Measurements from ENCODE around the gene NEURL3.

NEURL3 gene

GRCh38 chr2:96520231-96520630 is 15.1 kb upstream of the NEURL3 start:
- Histone ChIP-seq H4K91ac (ENCODE audit: low read depth, low read length, poor library complexity) (no peak overlapping the region), H3K4ac (ENCODE audit: low read length) (no peak overlapping the region), H3K79me1 (ENCODE audit: low read depth, low read length) (no peaks in the 10 kb centered on the region), H3K4me3 (ENCODE audit: low read length in 2 of 2) (no peak overlapping the region), H3K27ac (replicated peaks; ENCODE audit: low read length) (no peak overlapping the region), H3K9ac (ENCODE audit: low read depth, low read length, poor library complexity) (no peak overlapping the region), H3K27me3 (ENCODE audit: control insufficient read depth in 3 of 3, insufficient read depth in 3 of 3, low read depth in 1 of 3, low read length in 3 of 3) (peaks cover 0 to 23% (median 1%) of the 10 kb centered on the region in 3 experiments), H2BK15ac (ENCODE audit: low read length) (no peak overlapping the region), H3K4me1 (ENCODE audit: control insufficient read depth in 2 of 2, insufficient read depth in 1 of 2, low read depth in 1 of 2, low read length in 2 of 2) (no peaks in the 10 kb centered on the region), H3K9me3 (replicated peaks in 1 of 2; ENCODE audit: control insufficient read depth in 2 of 2, insufficient read depth in 1 of 2, low read depth in 1 of 2, low read length in 2 of 2) (peaks cover 2 to 18% of the 10 kb centered on the region in 2 donors), H3K23ac (ENCODE audit: low read depth, low read length, poor library complexity) (no peak overlapping the region), H4K8ac (ENCODE audit: low read depth, low read length) (no peak overlapping the region), H3K4me2 (ENCODE audit: insufficient read depth, low read length, poor library complexity, severe bottlenecking) (no peak overlapping the region), H2BK5ac (ENCODE audit: low read length) (no peak overlapping the region), H3K36me3 (replicated peaks in 1 of 2; ENCODE audit: control insufficient read depth in 2 of 2, insufficient read depth in 2 of 2, low read length in 2 of 2) (no peaks in the 10 kb centered on the region), H2BK12ac (ENCODE audit: low read length) (no peak overlapping the region), H3K14ac (ENCODE audit: low read length) (no peak overlapping the region), H2AFZ (ENCODE audit: low read length) (no peak overlapping the region), H3K18ac (ENCODE audit: low read length) (no peak overlapping the region), H2BK120ac (ENCODE audit: low read depth, low read length) (no peak overlapping the region), H2AK5ac (ENCODE audit: low read depth, low read length) (no peak overlapping the region)
- no peak for DNase-seq (ENCODE audit: low spot score)
- WGBS, 2 donors (ENCODE audit: extremely low coverage in 2 of 2, insufficient read length in 2 of 2, insufficient replicate concordance in 1 of 2): no CpG with 5 or more reads among the region's 4 CpGs

GRCh38 chr2:96517079-96517478 is 11.9 kb upstream of the NEURL3 start:
- H3K27ac ChIP-seq (replicated peaks; ENCODE audit: low read length): no peak overlapping the region
- H4K91ac ChIP-seq (ENCODE audit: low read depth, low read length, poor library complexity): no peak overlapping the region
- peaks cover 0 to 4% (median 1%) of the 10 kb centered on the region in 3 experiments for H3K27me3 ChIP-seq (ENCODE audit: control insufficient read depth in 3 of 3, insufficient read depth in 3 of 3, low read depth in 1 of 3, low read length in 3 of 3)
- H3K14ac ChIP-seq (ENCODE audit: low read length): no peak overlapping the region
- no peak overlapping the region for H3K18ac ChIP-seq (ENCODE audit: low read length)
- H3K9ac ChIP-seq (ENCODE audit: low read depth, low read length, poor library complexity): no peak overlapping the region
- WGBS, 2 donors (ENCODE audit: extremely low coverage in 2 of 2, insufficient read length in 2 of 2, insufficient replicate concordance in 1 of 2): no CpG with 5 or more reads among the region's 1 CpG
- no peak overlapping the region for H4K8ac ChIP-seq (ENCODE audit: low read depth, low read length)
- no peak overlapping the region for H2BK120ac ChIP-seq (ENCODE audit: low read depth, low read length)
- no peak overlapping the region for H3K4me2 ChIP-seq (ENCODE audit: insufficient read depth, low read length, poor library complexity, severe bottlenecking)
- DNase-seq (ENCODE audit: low spot score): no peak
- no peak overlapping the region for H2BK5ac ChIP-seq (ENCODE audit: low read length)
- no peak overlapping the region for H3K23ac ChIP-seq (ENCODE audit: low read depth, low read length, poor library complexity)
- no peak overlapping the region for H2AK5ac ChIP-seq (ENCODE audit: low read depth, low read length)
- no peak overlapping the region for H3K4ac ChIP-seq (ENCODE audit: low read length)
- no peak overlapping the region for H2BK15ac ChIP-seq (ENCODE audit: low read length)
- no peaks in the 10 kb centered on the region for H3K36me3 ChIP-seq (replicated peaks in 1 of 2; ENCODE audit: control insufficient read depth in 2 of 2, insufficient read depth in 2 of 2, low read length in 2 of 2)
- H3K4me1 ChIP-seq (ENCODE audit: control insufficient read depth in 2 of 2, insufficient read depth in 1 of 2, low read depth in 1 of 2, low read length in 2 of 2): no peaks in the 10 kb centered on the region
- H3K79me1 ChIP-seq (ENCODE audit: low read depth, low read length): no peaks in the 10 kb centered on the region
- H3K4me3 ChIP-seq (ENCODE audit: low read length in 2 of 2): no peak overlapping the region
- no peak overlapping the region for H2BK12ac ChIP-seq (ENCODE audit: low read length)
- no peak overlapping the region for H2AFZ ChIP-seq (ENCODE audit: low read length)
- peaks cover 2 to 18% of the 10 kb centered on the region in 2 donors for H3K9me3 ChIP-seq (replicated peaks in 1 of 2; ENCODE audit: control insufficient read depth in 2 of 2, insufficient read depth in 1 of 2, low read depth in 1 of 2, low read length in 2 of 2)

GRCh38 chr2:96514521-96514920 is 9.4 kb upstream of the NEURL3 start:
- no peak overlapping the region for H2BK5ac ChIP-seq (ENCODE audit: low read length)
- no peak overlapping the region for H3K23ac ChIP-seq (ENCODE audit: low read depth, low read length, poor library complexity)
- no peak overlapping the region for H3K4me2 ChIP-seq (ENCODE audit: insufficient read depth, low read length, poor library complexity, severe bottlenecking)
- WGBS, 2 donors (ENCODE audit: extremely low coverage in 2 of 2, insufficient read length in 2 of 2, insufficient replicate concordance in 1 of 2): no CpG with 5 or more reads among the region's 6 CpGs
- H3K4me3 ChIP-seq (ENCODE audit: low read length in 2 of 2): no peak overlapping the region
- DNase-seq (ENCODE audit: low spot score): no peak
- no peak overlapping the region for H2AFZ ChIP-seq (ENCODE audit: low read length)
- no peak overlapping the region for H3K18ac ChIP-seq (ENCODE audit: low read length)
- H3K27ac ChIP-seq (replicated peaks; ENCODE audit: low read length): no peak overlapping the region
- no peaks in the 10 kb centered on the region for H3K4me1 ChIP-seq (ENCODE audit: control insufficient read depth in 2 of 2, insufficient read depth in 1 of 2, low read depth in 1 of 2, low read length in 2 of 2)
- no peak overlapping the region for H2AK5ac ChIP-seq (ENCODE audit: low read depth, low read length)
- no peak overlapping the region for H4K8ac ChIP-seq (ENCODE audit: low read depth, low read length)
- no peaks in the 10 kb centered on the region for H3K79me1 ChIP-seq (ENCODE audit: low read depth, low read length)
- H2BK12ac ChIP-seq (ENCODE audit: low read length): no peak overlapping the region
- peaks cover 0 to 20% (median 11%) of the 10 kb centered on the region in 3 experiments for H3K27me3 ChIP-seq (ENCODE audit: control insufficient read depth in 3 of 3, insufficient read depth in 3 of 3, low read depth in 1 of 3, low read length in 3 of 3)
- H3K36me3 ChIP-seq (replicated peaks in 1 of 2; ENCODE audit: control insufficient read depth in 2 of 2, insufficient read depth in 2 of 2, low read length in 2 of 2): no peaks in the 10 kb centered on the region
- H4K91ac ChIP-seq (ENCODE audit: low read depth, low read length, poor library complexity): no peak overlapping the region
- no peak overlapping the region for H2BK120ac ChIP-seq (ENCODE audit: low read depth, low read length)
- no peak overlapping the region for H3K9ac ChIP-seq (ENCODE audit: low read depth, low read length, poor library complexity)
- H3K14ac ChIP-seq (ENCODE audit: low read length): no peak overlapping the region
- peaks cover 2 to 16% of the 10 kb centered on the region in 2 donors for H3K9me3 ChIP-seq (replicated peaks in 1 of 2; ENCODE audit: control insufficient read depth in 2 of 2, insufficient read depth in 1 of 2, low read depth in 1 of 2, low read length in 2 of 2)
- no peak overlapping the region for H2BK15ac ChIP-seq (ENCODE audit: low read length)
- no peak overlapping the region for H3K4ac ChIP-seq (ENCODE audit: low read length)

GRCh38 chr2:96512341-96512740 is 7.2 kb upstream of the NEURL3 start:
- no peak overlapping the region for H2AFZ ChIP-seq (ENCODE audit: low read length)
- H3K27ac ChIP-seq (replicated peaks; ENCODE audit: low read length): no peak overlapping the region
- peaks cover 2 to 10% of the 10 kb centered on the region in 2 donors for H3K9me3 ChIP-seq (replicated peaks in 1 of 2; ENCODE audit: control insufficient read depth in 2 of 2, insufficient read depth in 1 of 2, low read depth in 1 of 2, low read length in 2 of 2)
- H3K9ac ChIP-seq (ENCODE audit: low read depth, low read length, poor library complexity): no peak overlapping the region
- H2BK12ac ChIP-seq (ENCODE audit: low read length): no peak overlapping the region
- no peaks in the 10 kb centered on the region for H3K36me3 ChIP-seq (replicated peaks in 1 of 2; ENCODE audit: control insufficient read depth in 2 of 2, insufficient read depth in 2 of 2, low read length in 2 of 2)
- H2BK120ac ChIP-seq (ENCODE audit: low read depth, low read length): no peak overlapping the region
- WGBS, 2 donors (ENCODE audit: extremely low coverage in 2 of 2, insufficient read length in 2 of 2, insufficient replicate concordance in 1 of 2): no CpG with 5 or more reads among the region's 4 CpGs
- H3K4ac ChIP-seq (ENCODE audit: low read length): no peak overlapping the region
- no peak overlapping the region for H3K4me3 ChIP-seq (ENCODE audit: low read length in 2 of 2)
- H3K18ac ChIP-seq (ENCODE audit: low read length): no peak overlapping the region
- H3K4me2 ChIP-seq (ENCODE audit: insufficient read depth, low read length, poor library complexity, severe bottlenecking): no peak overlapping the region
- H3K4me1 ChIP-seq (ENCODE audit: control insufficient read depth in 2 of 2, insufficient read depth in 1 of 2, low read depth in 1 of 2, low read length in 2 of 2): peaks cover 3 to 5% of the 10 kb centered on the region in 2 donors
- H3K23ac ChIP-seq (ENCODE audit: low read depth, low read length, poor library complexity): no peak overlapping the region
- H4K91ac ChIP-seq (ENCODE audit: low read depth, low read length, poor library complexity): no peak overlapping the region
- no peak for DNase-seq (ENCODE audit: low spot score)
- H2BK15ac ChIP-seq (ENCODE audit: low read length): no peak overlapping the region
- no peak overlapping the region for H2AK5ac ChIP-seq (ENCODE audit: low read depth, low read length)
- no peak overlapping the region for H2BK5ac ChIP-seq (ENCODE audit: low read length)
- H3K27me3 ChIP-seq (ENCODE audit: control insufficient read depth in 3 of 3, insufficient read depth in 3 of 3, low read depth in 1 of 3, low read length in 3 of 3): peaks cover 0 to 27% (median 21%) of the 10 kb centered on the region in 3 experiments
- no peaks in the 10 kb centered on the region for H3K79me1 ChIP-seq (ENCODE audit: low read depth, low read length)
- H3K14ac ChIP-seq (ENCODE audit: low read length): no peak overlapping the region
- no peak overlapping the region for H4K8ac ChIP-seq (ENCODE audit: low read depth, low read length)

All from neuronal stem cell (in vitro differentiated cells).